Measurements from ENCODE around the gene RBMS2.
A peak's percentile ranks its signal among the peaks of the same experiment; 100 is the strongest.

RBMS2 gene

DNA sequence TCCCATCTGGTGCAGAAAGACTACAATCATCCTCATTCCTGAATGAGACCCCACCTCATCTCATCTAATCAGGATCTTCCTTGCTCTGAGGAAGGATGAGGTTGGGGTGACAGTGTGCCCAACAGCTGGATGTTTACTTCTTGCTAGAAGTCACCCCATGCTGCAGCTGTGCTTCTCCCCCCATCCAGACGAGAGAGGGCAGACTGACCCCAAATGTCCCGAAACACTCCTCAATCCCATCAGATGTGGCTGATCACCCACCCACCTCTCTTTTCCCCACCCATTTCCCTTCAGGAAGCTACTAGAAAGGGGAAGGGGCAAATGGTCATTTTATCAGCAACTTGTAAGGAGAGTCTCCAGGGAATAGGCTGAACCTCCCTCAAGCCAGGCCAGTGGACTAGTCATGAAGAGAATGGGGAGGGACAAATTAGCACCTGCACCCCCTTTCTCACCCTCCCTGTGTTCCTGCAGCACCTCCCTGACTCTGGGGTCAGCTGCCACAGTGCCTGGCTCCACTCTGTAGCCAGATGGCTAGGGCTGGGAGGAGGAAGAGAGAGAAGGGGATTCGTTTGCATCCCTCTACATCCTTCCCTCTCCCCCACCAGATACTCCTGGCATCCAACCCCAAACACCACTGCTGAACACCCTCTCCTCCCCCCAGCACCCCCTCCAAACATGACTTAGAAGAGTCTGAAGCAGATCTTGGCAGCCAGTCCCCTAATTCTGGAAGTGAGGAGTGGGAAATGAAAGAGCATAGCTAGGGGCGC is 111.3 kb downstream of the RBMS2 start:
- DNase-seq: no peak

DNA sequence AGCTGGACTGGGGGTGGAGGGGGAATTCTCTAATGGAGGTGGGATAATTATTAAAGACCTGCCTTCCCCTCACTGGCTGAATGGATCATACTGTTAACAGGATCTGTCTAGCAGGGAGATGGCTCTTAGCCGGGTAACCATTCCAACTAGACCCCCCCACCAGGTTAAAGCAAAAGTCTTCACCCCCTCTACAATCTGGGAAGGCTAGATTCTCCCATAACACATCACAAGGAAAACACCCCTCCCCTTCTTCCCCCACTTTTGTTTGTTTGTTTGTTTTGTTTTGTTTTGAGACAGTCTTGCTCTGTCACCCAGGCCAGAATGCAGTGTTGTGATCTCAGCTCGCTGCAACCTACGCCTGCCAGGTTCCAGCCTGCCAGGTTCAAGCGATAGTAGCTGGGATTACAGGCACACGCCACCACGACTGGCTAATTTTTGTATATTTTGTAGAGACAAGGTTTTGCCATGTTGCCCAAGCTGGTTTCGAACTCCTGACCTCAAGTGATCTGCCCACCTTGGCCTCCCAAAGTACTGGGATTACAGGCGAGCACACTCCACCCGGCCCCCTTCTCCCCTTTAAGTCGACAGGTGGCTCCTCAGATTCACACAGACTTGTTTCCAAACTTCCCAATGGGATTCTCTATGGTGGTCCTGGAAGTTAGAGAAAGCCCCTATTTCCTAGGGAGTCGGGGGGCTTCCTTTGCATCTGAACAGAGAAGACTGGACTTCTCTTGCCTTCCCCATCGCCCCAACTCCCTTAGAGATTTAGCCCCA is 112.0 kb downstream of the RBMS2 start:
- DNase-seq: no peak

DNA sequence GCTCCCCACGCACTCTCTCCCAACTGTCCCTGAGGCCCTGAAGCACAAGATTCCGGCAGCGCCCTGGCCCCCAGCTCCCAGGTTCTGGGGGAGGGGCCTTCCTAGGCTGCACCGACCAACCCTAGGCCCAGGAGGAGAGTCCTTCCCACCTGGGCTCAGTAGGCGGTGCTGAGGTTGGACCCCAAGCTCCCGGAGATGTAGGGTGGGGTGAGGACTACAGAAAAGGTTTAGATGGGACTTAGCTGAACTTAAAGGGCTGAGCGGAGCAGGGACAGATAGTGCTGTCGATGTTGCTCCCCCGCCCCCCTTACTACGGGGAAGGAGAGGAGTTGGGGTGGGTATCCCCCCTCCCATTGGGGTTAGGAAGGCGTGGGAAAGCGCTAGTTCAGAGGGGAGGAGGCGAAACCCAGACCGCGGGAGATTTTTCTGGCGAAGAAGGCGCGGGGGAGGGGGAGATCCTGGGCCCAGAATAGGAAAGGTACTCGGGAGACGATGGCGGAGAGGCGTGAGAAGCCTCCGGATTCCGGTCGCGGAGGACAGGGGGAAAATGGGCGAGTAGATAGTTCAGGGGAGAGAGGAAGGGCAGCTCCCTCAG is 112.7 kb downstream of the RBMS2 start:
- no peak for DNase-seq

DNA sequence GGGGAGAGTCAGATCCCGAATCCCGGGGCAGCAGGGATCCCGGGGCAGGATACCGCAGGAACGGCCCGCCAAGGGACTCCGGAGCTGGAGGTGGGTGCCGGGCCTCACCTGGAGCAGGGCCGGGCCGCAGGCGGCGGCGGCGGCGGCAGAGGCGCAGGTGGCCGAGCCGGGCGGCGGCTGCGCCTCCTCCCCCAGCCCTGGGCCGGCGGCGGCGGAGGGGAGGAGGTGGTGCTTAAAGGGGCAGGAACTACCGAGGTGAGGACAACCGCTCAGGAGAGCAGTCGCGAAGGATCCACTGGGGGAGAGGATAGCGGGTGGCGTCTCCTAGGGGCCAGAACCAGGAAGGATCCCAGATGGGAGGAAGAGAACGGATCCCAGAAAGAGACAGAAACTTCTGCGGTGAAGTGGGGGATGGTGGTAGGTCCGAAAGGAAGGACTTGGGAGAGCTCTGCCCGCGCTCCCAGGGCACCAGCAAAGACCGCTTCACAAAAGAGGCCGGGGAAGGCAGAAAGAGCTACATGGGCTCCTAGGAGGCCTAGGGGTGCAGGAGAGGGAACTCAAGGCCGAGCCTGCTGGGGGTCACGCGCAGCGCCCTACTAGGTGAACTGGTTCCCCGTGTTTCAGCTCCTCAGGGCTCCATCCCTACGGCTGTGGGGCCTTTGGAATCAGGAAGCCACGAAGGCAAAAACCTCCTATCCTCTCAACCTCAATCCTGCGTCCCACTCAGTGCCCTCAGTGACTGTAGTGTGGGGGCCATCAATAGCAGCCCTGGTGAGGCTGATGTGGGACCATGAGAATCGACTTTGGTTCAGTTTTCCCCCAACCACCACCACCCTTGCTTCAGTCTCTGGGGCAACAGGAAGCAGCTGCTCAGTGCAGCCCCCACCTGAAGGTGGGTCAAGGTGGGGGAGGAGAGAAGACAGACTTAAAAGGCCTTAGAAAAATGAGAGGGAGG is 113.5 kb downstream of the RBMS2 start:
- peak; percentile 46 for DNase-seq

DNA sequence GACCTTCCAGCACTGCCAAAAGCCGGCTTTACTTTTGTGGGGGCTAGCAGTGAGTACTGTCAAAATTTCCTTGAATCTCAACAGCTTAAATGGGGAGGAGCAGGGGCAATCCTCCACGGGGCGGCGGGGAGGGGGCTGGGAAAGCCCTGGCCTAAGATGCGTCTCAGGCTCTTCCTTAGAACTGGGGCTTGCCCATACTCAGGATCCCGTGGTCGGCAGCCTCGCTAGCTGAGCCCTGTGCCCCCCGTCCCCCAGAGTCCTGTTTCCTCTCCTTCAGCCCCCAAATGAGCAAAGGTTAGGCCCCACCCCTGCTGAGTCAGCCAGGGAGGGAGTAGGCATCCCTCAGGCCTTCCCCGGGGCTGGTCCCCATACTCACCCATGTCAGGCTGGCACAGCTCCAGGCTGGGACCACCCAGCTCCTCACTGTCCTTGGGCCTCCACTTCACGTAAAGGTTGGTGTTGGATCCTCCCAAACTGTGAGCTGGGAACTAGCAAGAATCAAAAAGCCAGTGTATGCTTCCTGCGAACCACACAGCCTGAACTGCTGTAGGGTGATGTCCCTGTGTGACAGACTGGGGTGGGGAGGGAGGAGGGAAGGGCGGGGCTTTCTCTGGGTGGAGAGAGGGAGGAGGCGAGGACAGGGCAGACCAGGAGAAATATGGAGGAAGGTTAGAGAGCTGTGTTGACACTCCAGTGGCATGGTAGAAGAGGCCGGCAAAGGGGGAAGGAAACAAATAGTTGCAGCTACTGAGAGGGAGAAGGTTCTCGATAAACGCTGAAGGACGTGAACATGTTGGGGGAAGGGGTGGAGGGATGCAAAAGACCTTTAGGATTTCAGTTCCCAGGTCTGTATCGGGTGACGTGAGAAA is 114.4 kb downstream of the RBMS2 start:
- peak; percentile 33 for DNase-seq

DNA sequence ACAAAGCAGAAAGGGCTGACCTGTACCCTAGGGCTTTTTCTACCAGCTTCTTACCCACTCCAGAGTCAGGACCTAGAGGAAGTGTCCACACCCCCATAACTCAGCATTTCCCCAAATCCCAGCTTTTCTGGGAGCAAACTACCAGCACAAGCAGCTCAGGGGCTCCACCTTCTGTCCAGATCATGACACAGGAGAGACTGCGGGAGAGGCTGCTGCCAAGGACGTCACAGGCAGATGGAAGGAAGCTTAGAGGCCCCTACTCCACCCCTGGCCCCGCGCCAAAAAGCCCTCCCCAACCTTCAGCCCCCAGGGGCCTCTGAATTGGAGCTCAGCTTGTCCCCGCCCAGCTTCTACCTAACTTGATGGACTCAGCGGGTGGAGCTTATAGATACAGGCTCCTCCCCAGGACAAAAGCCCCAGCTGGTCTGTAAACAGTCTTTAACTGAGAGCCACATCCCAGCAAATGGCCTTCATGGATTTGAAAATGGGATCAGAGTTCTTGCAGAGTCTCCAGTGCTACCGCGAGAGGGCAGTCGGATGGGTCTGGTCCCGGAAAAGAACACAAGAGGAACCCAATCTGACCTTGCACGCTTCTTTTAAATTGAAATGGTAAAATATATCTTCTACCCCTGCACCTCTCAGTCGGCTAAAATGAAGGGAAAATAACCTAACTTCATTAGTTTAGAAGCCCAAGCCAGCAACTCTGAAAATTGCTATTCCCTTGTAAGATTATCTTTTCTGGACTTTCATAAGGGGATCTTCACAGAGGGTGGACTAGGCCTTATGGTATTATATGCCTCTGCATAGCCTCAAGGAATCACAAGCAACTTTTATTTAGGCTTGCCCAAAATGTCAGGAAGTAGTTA is 115.3 kb downstream of the RBMS2 start:
- peak; percentile 96 for DNase-seq

DNA sequence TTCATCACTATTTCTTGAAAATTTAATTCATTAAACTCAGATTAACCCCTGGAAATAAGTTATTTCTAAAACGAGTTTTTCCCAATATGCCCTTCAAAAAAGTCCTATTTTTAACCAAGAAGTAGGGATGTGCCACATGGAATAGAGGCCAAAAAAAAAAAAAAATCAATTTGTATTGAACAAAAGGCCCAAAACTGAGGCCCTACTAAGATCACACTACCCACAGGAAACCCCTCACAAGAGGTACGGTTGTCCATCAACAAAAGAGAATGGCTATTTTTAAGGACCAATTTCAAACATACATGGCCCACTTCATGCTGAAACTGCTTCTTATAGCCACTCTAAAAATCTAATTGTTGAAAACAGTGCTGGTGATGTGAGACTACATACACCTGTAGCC is 116.0 kb downstream of the RBMS2 start:
- DNase-seq: no peak

DNA sequence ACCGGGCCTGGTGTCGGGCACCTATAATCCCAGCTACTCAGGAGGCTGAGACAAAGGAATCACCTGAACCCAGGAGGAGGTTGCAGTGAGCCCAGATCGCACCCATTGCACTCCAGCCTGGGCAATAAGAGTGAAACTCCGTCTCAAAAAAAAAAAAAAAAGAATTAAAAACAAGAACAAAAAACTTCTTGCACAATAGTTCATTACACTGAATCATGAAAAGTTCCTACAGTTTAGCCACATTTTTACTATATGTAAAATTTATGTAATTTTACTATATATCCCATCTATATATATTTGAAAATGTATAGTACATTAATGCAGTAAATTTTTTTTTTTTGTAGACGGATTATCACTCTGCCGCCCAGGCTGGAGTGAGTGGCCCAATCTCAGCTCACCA is 119.6 kb downstream of the RBMS2 start:
- DNase-seq: no peak

DNA sequence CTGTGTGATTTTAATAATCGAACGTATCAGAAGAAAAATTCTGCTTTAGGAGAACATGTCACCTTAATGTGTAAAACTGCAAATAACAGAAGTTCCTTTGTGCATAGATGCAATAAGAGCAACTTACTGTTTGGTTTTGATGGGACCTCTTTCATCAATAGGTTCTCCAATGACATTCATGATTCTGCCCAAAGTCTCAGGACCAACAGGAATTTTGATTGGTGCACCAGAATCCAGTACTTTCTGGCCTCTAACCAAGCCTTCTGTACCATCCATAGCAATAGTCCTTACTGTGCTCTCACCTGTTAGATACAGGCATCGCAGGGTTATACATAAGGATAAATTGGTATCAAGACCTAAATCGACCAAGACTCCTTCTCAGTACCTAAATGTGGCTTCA is 123.0 kb downstream of the RBMS2 start:
- no peak for DNase-seq

DNA sequence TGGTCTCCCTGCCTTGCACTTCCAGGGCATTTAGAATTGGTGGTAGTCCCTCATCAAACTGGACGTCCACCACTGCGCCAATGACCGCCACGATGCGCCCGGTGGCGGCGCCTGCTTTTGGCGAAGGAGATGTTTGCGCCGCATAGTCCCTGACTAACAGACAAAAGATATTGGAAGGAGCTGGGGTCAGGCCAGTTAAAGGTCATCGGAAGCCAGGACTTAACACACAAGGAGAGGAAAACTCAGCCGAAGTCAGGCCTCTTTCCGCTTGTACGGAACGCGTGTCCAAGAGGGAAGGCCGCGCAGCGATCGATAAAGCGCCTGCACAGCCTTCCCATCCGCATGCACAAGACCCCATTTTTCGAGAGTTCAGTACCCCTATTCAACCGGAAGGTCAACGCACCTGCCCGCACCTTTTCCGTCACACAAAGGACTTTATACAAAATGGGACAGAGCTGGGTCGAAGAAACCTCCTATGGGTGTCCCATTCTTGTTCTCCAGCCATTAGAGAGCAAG is 123.6 kb downstream of the RBMS2 start:
- DNase-seq: no peak

Data from NCI-H1092 (cell line).